ENCODE measurements around the gene DDRGK1.

DNA sequence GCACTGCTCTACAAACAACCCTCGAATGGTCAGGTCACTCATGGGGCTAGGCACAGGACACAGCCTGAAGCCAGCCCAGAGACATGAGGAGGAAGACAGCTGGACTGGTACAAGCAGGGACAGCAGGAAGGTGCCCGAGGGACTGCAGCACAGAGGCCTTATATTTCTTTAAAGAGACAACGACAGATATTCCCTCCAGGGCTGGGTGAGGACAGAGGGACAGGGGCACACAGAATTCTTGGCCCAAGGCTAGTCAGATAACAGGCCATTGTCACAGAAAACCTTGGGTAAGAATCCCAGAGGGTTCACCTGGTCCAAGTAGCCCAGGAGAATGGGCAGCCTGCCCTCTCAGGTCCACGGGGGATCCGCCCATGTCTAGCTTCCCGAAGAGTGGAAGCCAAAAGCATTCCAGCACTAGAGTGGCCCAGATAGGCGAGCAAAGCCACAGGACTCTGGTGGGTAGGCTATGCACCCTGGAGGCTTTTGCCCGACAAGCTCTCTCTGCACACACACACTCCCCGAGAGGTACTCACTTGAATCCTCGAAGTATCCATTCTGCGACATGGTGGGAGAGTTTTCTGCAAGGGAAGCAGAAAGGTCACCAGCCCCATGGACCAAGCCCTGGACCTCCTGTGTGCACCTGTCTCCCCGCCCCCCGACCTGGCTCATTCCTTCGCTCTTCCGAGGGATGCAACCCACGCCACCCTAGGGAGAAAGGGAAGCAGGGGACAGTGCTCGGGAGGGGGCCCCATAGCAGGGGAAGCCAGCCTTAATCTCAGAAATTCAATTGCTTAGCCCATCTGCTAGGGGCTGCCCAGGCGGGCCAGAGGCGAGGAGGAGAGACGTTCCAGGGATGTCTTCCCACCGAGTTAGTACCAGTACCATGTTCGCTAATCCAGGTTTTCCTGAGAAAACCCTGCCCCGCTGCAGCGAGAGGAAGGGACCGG, 32.8 kb upstream of the DDRGK1 start:
- TF ChIP-seq GATA2 (IDR thresholded peaks at IDR 0.05; ENCODE audit: low read depth, low read length) (no peak), GATA3 (IDR thresholded peaks at IDR 0.05; ENCODE audit: low read depth, low read length) (no peak)
